ENCODE results near the gene GCKR. TPM values are rescaled to one million over a fixed set of nuclear protein-coding genes. Genes with fewer than 3 reads are reported as not detected.

Gene GCKR
- total and polyA plus RNA-seq, 2 of the 13 experiments (the other 11 are each of a cell fraction or from before 2014, with no cell fraction given) = 15.2 to 48.3 TPM

DNA sequence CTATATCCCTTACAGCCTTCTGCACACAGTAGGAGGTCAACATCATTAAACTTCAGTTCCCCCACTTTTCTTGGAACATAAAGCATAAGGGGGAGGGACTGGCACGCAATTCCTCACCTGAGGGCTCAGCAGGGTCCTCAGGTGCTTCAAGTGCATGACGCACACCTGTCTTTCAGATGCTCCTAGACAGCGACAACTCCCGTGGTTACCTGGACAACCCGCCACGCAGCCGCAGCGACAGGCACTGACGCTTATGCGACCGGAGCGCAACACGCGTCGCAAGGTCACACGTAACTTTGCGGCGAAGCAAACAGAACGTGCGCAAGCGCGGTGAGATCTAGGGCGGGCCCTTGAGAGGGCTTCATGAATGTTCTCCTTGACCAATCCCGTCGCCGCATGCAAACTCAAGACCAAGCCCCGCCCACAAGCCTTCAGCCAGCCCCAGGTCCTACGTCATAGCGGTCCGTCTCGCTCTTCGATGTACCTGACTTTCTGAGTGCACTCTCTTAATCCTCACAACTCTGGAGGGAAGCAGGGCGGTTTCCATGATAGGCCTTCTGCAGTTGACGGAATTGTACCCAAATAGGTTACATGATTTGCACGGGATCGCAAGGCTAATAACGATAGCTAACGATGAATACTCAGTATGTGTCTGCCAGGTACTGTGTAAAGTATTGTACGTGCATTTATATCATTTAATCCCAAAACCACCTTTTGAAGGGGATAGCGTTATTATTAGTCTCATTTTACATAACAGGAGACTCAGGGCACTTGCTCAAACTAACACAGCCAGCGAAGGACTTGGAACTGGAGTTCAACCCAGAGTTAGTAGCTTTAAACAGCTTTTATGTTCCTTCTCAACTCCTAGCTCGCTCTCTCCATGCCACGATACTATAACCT, 6.9 kb upstream of the GCKR start, which contains the start of gene IFT172 (continued):
- TF ChIP-seq PHF8 (CRISPR knock-in tag; IDR thresholded peaks at IDR 0.05) (peak; percentile 66), ZNF605 (CRISPR knock-in tag; IDR thresholded peaks at IDR 0.05) (peak; percentile 87), GATAD2A (CRISPR knock-in tag; IDR thresholded peaks at IDR 0.05) (peak; percentile 64; the same call in 1 of the 2 replicates), NRL (CRISPR knock-in tag; IDR thresholded peaks at IDR 0.05; ENCODE audit: borderline replicate concordance) (peak; percentile 98), FOXC1 (CRISPR knock-in tag; IDR thresholded peaks at IDR 0.05; ENCODE audit: borderline replicate concordance) (peak; percentile 86; the same call in 1 of the 2 replicates), ZNF768 (CRISPR knock-in tag; IDR thresholded peaks at IDR 0.05) (peak; percentile 28; the same call in 1 of the 2 replicates), ZMYM2 (CRISPR knock-in tag; IDR thresholded peaks at IDR 0.05) (no peak), ZC3H4 (CRISPR knock-in tag; IDR thresholded peaks at IDR 0.05; ENCODE audit: borderline replicate concordance) (no peak), SOX5 (CRISPR knock-in tag; IDR thresholded peaks at IDR 0.05; ENCODE audit: borderline replicate concordance) (peak; percentile 62), CBX5 (CRISPR knock-in tag; IDR thresholded peaks at IDR 0.05; ENCODE audit: borderline replicate concordance) (no peak; the same call in 1 of the 2 replicates), NPAS2 (CRISPR knock-in tag; IDR thresholded peaks at IDR 0.05; ENCODE audit: borderline replicate concordance) (no peak), ZNF143 (CRISPR knock-in tag; IDR thresholded peaks at IDR 0.05) (peak; percentile 28; the same call in 1 of the 2 replicates), ZNF773 (CRISPR knock-in tag; IDR thresholded peaks at IDR 0.05; ENCODE audit: borderline replicate concordance) (no peak), JARID2 (CRISPR knock-in tag; IDR thresholded peaks at IDR 0.05; ENCODE audit: insufficient replicate concordance) (no peak), ZNF562 (CRISPR knock-in tag; IDR thresholded peaks at IDR 0.05; ENCODE audit: borderline replicate concordance) (no peak), DNMT3B (CRISPR knock-in tag; conservative IDR thresholded peaks at IDR 0.05) (no peak), ZNF333 (CRISPR knock-in tag; IDR thresholded peaks at IDR 0.05; ENCODE audit: borderline replicate concordance) (no peak)
- TF ChIP-seq, protein P1, sequence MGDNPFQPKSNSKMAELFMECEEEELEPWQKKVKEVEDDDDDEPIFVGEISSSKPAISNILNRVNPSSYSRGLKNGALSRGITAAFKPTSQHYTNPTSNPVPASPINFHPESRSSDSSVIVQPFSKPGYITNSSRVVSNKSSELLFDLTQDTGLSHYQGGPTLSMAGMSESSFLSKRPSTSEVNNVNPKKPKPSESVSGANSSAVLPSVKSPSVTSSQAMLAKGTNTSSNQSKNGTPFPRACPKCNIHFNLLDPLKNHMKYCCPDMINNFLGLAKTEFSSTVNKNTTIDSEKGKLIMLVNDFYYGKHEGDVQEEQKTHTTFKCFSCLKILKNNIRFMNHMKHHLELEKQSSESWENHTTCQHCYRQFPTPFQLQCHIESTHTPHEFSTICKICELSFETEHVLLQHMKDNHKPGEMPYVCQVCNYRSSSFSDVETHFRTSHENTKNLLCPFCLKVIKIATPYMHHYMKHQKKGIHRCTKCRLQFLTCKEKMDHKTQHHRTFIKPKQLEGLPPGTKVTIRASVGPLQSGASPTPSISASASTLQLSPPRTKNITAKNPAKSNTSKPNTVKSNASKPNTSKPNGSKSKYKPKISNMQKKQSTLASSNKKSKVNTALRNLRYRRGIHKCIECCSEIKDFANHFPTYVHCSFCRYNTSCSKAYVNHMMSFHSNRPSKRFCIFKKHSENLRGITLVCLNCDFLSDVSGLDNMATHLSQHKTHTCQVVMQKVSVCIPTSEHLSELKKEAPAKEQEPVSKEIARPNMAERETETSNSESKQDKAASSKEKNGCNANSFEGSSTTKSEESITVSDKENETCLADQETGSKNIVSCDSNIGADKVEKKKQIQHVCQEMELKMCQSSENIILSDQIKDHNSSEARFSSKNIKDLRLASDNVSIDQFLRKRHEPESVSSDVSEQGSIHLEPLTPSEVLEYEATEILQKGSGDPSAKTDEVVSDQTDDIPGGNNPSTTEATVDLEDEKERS (CRISPR knock-in tag; IDR thresholded peaks at IDR 0.05) = peak; percentile 81
- TF ChIP-seq, protein P2, sequence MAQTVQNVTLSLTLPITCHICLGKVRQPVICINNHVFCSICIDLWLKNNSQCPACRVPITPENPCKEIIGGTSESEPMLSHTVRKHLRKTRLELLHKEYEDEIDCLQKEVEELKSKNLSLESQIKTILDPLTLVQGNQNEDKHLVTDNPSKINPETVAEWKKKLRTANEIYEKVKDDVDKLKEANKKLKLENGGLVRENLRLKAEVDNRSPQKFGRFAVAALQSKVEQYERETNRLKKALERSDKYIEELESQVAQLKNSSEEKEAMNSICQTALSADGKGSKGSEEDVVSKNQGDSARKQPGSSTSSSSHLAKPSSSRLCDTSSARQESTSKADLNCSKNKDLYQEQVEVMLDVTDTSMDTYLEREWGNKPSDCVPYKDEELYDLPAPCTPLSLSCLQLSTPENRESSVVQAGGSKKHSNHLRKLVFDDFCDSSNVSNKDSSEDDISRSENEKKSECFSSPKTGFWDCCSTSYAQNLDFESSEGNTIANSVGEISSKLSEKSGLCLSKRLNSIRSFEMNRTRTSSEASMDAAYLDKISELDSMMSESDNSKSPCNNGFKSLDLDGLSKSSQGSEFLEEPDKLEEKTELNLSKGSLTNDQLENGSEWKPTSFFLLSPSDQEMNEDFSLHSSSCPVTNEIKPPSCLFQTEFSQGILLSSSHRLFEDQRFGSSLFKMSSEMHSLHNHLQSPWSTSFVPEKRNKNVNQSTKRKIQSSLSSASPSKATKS (CRISPR knock-in tag; IDR thresholded peaks at IDR 0.05) = no peak
- TF ChIP-seq, protein P3, sequence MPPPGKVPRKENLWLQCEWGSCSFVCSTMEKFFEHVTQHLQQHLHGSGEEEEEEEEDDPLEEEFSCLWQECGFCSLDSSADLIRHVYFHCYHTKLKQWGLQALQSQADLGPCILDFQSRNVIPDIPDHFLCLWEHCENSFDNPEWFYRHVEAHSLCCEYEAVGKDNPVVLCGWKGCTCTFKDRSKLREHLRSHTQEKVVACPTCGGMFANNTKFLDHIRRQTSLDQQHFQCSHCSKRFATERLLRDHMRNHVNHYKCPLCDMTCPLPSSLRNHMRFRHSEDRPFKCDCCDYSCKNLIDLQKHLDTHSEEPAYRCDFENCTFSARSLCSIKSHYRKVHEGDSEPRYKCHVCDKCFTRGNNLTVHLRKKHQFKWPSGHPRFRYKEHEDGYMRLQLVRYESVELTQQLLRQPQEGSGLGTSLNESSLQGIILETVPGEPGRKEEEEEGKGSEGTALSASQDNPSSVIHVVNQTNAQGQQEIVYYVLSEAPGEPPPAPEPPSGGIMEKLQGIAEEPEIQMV (CRISPR knock-in tag; IDR thresholded peaks at IDR 0.05; ENCODE audit: low read depth) = 0 out of 2 replicates have a peak, but pooled peaks have one; percentile 27
- TF ChIP-seq, protein P4, sequence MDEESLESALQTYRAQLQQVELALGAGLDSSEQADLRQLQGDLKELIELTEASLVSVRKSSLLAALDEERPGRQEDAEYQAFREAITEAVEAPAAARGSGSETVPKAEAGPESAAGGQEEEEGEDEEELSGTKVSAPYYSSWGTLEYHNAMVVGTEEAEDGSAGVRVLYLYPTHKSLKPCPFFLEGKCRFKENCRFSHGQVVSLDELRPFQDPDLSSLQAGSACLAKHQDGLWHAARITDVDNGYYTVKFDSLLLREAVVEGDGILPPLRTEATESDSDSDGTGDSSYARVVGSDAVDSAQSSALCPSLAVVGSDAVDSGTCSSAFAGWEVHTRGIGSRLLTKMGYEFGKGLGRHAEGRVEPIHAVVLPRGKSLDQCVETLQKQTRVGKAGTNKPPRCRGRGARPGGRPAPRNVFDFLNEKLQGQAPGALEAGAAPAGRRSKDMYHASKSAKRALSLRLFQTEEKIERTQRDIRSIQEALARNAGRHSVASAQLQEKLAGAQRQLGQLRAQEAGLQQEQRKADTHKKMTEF (CRISPR knock-in tag; IDR thresholded peaks at IDR 0.05) = peak; percentile 80

All from HepG2 (cell line).